Lower leg skin (tissue), 3 donors: Measurements from ENCODE around the gene KBTBD12.

Experiments used
- POLR2A ChIP-seq, 2 donors: fragments of 450-650 bp; IDR thresholded peaks; one replicate each; pipeline ENCODE4 v1.6.1; 2016 to 2017; ENCODE audit warnings: antibody characterized with exemption in 2 of 2, mild to moderate bottlenecking in 1 of 2, moderate library complexity in 1 of 2
- TF ChIP-seq, protein P1 (sequence below), 3 donors: fragments of 450-650 bp; IDR thresholded peaks; one replicate each; pipeline ENCODE4 v1.5.1; 2016; ENCODE audit warnings: antibody characterized with exemption in 3 of 3, mild to moderate bottlenecking in 3 of 3, moderate library complexity in 2 of 3

DNA sequence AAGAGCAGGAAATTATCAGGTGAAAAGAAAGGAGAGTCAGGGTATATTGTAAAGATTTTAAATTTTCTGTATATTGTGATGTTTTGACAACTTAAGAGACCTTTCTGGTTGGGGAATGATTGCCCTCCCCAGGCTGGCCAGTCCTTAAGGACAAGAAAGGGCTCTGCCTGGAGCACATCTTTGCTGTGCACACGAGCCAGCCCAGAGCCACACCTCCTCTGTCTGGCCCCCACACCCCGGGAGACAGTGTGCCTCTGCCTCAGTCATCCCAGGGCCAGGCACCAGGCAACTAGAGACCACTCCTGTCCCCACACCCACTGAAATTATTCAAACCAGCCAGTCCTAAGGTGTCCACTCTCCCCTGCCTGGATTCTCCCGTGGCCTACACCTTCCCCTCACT, 67.1 kb downstream of the KBTBD12 start:
- no peak for TF ChIP-seq POLR2A (IDR thresholded peaks at IDR 0.05)
- TF ChIP-seq, protein P1, sequence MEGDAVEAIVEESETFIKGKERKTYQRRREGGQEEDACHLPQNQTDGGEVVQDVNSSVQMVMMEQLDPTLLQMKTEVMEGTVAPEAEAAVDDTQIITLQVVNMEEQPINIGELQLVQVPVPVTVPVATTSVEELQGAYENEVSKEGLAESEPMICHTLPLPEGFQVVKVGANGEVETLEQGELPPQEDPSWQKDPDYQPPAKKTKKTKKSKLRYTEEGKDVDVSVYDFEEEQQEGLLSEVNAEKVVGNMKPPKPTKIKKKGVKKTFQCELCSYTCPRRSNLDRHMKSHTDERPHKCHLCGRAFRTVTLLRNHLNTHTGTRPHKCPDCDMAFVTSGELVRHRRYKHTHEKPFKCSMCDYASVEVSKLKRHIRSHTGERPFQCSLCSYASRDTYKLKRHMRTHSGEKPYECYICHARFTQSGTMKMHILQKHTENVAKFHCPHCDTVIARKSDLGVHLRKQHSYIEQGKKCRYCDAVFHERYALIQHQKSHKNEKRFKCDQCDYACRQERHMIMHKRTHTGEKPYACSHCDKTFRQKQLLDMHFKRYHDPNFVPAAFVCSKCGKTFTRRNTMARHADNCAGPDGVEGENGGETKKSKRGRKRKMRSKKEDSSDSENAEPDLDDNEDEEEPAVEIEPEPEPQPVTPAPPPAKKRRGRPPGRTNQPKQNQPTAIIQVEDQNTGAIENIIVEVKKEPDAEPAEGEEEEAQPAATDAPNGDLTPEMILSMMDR (IDR thresholded peaks at IDR 0.05): no peak
